Calu3 (cell line): Measurements from ENCODE around the gene KAT6B. TPM values are rescaled to one million over a fixed set of nuclear protein-coding genes. Genes with fewer than 3 reads are reported as not detected.
"Not testable (repeated sequence)": the region's sequence is repeated elsewhere in the genome, so short reads cannot be mapped to it uniquely, and the experiment has no call there.

Experiments
- BruUV-seq: library from RNA; stranded (reverse); fragments of 400-500 nt; replicated peaks from 2 replicates; lab custom pipeline; 2021; lab: Mats Ljungman, UMichigan
- CTCF ChIA-PET: fragments of 300-600 bp; sonication (Branson Sonifier 250); formaldehyde crosslinking; loops from one replicate; lab custom pipeline; 2022; ENCODE audit warnings: antibody characterized with exemption; lab: Charles Lee
- DNase-seq: peaks from one replicate; pipeline ENCODE4 v3.0.0; 2022
- H3K27ac Mint-ChIP-seq: one replicate; pipeline ENCODE4 v1.8.0; 2022; ENCODE audit warnings: mixed read lengths; ENCODE audit not compliant: unreplicated experiment
- H3K27me3 Mint-ChIP-seq: one replicate; pipeline ENCODE4 v1.8.0; 2022; ENCODE audit warnings: mixed read lengths; ENCODE audit not compliant: unreplicated experiment
- H3K36me3 Mint-ChIP-seq: one replicate; pipeline ENCODE4 v1.8.0; 2022; ENCODE audit warnings: mild to moderate bottlenecking, moderate library complexity, mixed read lengths; ENCODE audit not compliant: insufficient read depth, unreplicated experiment
- H3K4me1 Mint-ChIP-seq: one replicate; pipeline ENCODE4 v1.8.0; 2022; ENCODE audit warnings: mild to moderate bottlenecking, low read depth, mixed read lengths; ENCODE audit not compliant: unreplicated experiment
- H3K4me3 Mint-ChIP-seq: one replicate; pipeline ENCODE4 v1.8.0; 2022; ENCODE audit warnings: mild to moderate bottlenecking, low read depth, moderate library complexity, mixed read lengths; ENCODE audit not compliant: unreplicated experiment
- H3K9me3 Mint-ChIP-seq: one replicate; pipeline ENCODE4 v1.8.0; 2022; ENCODE audit warnings: low read depth, mixed read lengths; ENCODE audit not compliant: unreplicated experiment
- intact Hi-C: fragments of 100-400 bp; cut with micrococcal nuclease; formaldehyde crosslinking; loops from one replicate; pipeline ENCODE4 v1.10.0; 2022; ENCODE audit not compliant: unreplicated experiment
- total RNA-seq: library from RNA; stranded (reverse); gene quantifications from 2 replicates; pipeline ENCODE4 v1.2.3, GENCODE V29; 2022
- TF ChIP-seq, protein P1 (sequence below): fragments of 200-600 bp; IDR thresholded peaks from one replicate; pipeline ENCODE4 v1.8.0; 2022; ENCODE audit warnings: antibody characterized with exemption; ENCODE audit not compliant: unreplicated experiment

KAT6B gene
- total RNA-seq, 1 experiment from 2014 or later = 28.6 TPM

DNA sequence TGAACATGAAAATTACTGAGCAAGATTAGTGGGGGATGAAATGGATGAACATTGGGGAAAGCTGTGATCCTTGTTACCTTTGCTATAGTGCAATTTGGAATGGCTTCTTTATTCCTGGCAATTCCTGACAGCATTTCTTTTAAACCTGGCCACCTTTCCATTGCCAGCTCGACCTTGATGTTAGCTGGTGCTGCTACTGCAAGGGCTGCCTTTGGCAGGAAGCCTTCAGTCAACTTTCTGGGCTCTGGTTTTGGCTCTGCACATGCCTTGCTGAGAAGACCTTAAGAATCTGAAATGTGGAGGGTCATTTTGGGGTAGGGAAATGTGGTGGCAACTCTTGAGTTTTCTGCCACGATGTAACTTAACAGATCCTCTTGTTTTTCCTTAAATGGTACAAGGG lies 64.7 kb downstream of the KAT6B start:
- Mint-ChIP-seq H3K27ac (no peak overlapping the region), H3K4me3 (no peak overlapping the region), H3K36me3 (no peaks in the 10 kb centered on the region), H3K4me1 (peaks cover 8% of the 10 kb centered on the region), H3K27me3 (no peaks in the 10 kb centered on the region), H3K9me3 (no peaks in the 10 kb centered on the region)
- TF ChIP-seq, protein P1, sequence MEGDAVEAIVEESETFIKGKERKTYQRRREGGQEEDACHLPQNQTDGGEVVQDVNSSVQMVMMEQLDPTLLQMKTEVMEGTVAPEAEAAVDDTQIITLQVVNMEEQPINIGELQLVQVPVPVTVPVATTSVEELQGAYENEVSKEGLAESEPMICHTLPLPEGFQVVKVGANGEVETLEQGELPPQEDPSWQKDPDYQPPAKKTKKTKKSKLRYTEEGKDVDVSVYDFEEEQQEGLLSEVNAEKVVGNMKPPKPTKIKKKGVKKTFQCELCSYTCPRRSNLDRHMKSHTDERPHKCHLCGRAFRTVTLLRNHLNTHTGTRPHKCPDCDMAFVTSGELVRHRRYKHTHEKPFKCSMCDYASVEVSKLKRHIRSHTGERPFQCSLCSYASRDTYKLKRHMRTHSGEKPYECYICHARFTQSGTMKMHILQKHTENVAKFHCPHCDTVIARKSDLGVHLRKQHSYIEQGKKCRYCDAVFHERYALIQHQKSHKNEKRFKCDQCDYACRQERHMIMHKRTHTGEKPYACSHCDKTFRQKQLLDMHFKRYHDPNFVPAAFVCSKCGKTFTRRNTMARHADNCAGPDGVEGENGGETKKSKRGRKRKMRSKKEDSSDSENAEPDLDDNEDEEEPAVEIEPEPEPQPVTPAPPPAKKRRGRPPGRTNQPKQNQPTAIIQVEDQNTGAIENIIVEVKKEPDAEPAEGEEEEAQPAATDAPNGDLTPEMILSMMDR = no peak
- CTCF ChIA-PET = no interaction called here
- no TSS peak for BruUV-seq
- intact Hi-C loops = no loop called here
- DNase-seq = no peak

DNA sequence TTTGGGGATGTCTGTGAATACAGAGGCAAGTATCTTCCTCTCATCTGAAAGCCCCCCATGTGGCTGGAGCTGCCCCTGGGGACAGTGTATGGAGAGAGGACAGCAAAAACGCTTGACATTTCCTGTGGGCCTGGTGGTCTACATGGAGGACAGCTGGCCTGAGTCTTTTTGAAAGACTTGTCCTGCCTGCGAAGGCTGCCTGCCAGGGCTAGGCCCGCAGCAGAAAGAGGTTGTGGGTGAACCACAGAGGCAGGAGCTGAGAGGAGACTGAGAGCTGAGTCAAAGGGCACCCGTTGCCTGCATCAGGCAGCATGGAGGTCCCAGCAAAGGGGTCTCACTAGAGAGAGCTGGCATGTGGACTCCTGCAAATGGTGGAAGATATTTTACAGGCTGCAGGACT lies 66.4 kb downstream of the KAT6B start:
- Mint-ChIP-seq H3K9me3 (no peaks in the 10 kb centered on the region), H3K36me3 (no peaks in the 10 kb centered on the region), H3K27ac (no peak overlapping the region), H3K27me3 (no peaks in the 10 kb centered on the region), H3K4me1 (peaks cover 15% of the 10 kb centered on the region), H3K4me3 (no peak overlapping the region)
- no peak for DNase-seq
- intact Hi-C loops = no loop called here
- CTCF ChIA-PET = no interaction called here
- BruUV-seq = no TSS peak
- TF ChIP-seq, protein P1 = no peak

DNA sequence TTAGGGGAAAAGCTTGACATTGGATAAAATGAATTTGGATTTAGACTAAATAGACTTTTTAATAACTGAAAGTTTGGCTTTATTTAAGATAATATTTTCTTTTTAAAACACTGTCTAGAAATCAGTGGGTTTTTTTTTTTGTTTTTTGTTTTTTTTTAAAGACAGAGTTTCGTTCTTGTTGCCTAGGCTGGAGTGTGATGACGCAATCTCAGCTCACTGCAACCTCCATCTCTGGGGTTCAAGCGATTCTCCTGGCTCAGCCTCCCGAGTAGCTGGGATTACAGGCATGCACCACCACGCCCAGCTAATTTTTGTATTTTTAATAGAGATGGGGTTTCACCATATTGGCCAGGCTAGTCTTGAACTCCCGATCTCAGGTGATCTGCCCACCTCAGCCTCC lies 66.9 kb downstream of the KAT6B start:
- H3K4me1 Mint-ChIP-seq = peaks cover 15% of the 10 kb centered on the region
- BruUV-seq, CTCF ChIA-PET, H3K9me3 Mint-ChIP-seq, intact Hi-C loops, H3K4me3 Mint-ChIP-seq, H3K27ac Mint-ChIP-seq, H3K27me3 Mint-ChIP-seq, DNase-seq, H3K36me3 Mint-ChIP-seq: not testable (repeated sequence)

DNA sequence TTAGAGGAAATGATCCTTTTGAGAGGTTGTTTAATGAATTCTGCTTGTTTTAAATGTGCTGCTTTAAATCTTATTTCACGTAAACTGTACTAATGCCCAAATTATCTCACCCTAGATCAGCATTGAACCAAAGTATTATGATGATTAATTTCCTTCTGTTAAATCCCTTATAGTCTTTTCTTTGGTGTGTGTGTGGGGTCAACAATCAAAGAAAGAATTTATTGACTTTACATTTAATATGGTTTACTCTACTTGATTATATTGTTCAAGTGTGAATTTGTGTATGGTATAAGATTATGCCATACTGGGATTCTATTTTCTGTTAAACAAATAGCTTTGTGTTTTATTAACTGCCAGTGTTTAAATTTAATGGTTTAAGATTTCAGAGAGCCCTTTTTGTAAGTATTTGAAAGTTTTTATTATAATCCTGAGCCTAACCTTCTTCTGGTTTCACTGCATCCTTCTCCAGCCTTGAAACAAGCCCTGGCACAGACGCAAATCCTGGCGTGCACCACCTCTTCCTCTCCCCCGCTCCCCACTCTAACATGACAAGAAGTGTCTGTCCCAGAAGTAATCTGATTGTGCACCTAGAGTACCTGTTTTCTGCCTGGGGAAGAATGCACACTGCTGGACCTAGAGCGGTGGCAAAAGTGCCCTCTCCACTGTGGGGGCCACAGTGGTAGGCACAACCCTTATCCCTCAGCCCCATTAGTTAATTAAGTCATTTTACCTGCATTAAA lies 70.6 kb downstream of the KAT6B start:
- intact Hi-C loops = no loop called here
- H3K4me1 Mint-ChIP-seq = peaks cover 8% of the 10 kb centered on the region
- BruUV-seq = no TSS peak
- DNase-seq = no peak
- CTCF ChIA-PET = no interaction called here
- H3K27ac Mint-ChIP-seq = no peak overlapping the region
- no peaks in the 10 kb centered on the region for H3K36me3 Mint-ChIP-seq
- H3K4me3 Mint-ChIP-seq = no peak overlapping the region
- TF ChIP-seq, protein P1 = no peak
- H3K27me3 Mint-ChIP-seq = no peaks in the 10 kb centered on the region
- no peaks in the 10 kb centered on the region for H3K9me3 Mint-ChIP-seq
